ENCODE measurements around the gene NDUFS8.

GRCh38 chr11:68044145-68044813 lies 13.8 kb downstream of the NDUFS8 start:
- TF ChIP-seq CTCF (conservative IDR thresholded peaks at IDR 0.05; ENCODE audit: low read depth, low read length), result no peak
- TF ChIP-seq USF2 (IDR thresholded peaks at IDR 0.05; ENCODE audit: low read depth, low read length), result no peak
- no peak for TF ChIP-seq MAZ (IDR thresholded peaks at IDR 0.05; ENCODE audit: borderline replicate concordance, low read depth, low read length)
- TF ChIP-seq POLR2A (IDR thresholded peaks at IDR 0.05; ENCODE audit: low read depth, low read length), result no peak
- TF ChIP-seq ELK1 (IDR thresholded peaks at IDR 0.05; ENCODE audit: borderline replicate concordance, low read depth, low read length), result no peak
- TF ChIP-seq SMC3 (IDR thresholded peaks at IDR 0.05; ENCODE audit: low read depth, low read length), result no peak
- no peak for TF ChIP-seq RAD21 (IDR thresholded peaks at IDR 0.05; ENCODE audit: low read length)
- TF ChIP-seq MXI1 (IDR thresholded peaks at IDR 0.05; ENCODE audit: borderline replicate concordance, low read depth, low read length), result no peak
- no peak for TF ChIP-seq CEBPB (IDR thresholded peaks at IDR 0.05; ENCODE audit: low read depth, low read length)
- no peak for TF ChIP-seq FOS (IDR thresholded peaks at IDR 0.05; ENCODE audit: low read depth, low read length)
- TF ChIP-seq MAFK (IDR thresholded peaks at IDR 0.05; ENCODE audit: low read depth, low read length), result no peak
- no peak for TF ChIP-seq RFX5 (IDR thresholded peaks at IDR 0.05; ENCODE audit: low read depth, low read length)
